ENCODE measurements around the gene SHC1.
"Not testable (repeated sequence)": the region's sequence is repeated elsewhere in the genome, so short reads cannot be mapped to it uniquely, and the experiment has no call there.

DNA sequence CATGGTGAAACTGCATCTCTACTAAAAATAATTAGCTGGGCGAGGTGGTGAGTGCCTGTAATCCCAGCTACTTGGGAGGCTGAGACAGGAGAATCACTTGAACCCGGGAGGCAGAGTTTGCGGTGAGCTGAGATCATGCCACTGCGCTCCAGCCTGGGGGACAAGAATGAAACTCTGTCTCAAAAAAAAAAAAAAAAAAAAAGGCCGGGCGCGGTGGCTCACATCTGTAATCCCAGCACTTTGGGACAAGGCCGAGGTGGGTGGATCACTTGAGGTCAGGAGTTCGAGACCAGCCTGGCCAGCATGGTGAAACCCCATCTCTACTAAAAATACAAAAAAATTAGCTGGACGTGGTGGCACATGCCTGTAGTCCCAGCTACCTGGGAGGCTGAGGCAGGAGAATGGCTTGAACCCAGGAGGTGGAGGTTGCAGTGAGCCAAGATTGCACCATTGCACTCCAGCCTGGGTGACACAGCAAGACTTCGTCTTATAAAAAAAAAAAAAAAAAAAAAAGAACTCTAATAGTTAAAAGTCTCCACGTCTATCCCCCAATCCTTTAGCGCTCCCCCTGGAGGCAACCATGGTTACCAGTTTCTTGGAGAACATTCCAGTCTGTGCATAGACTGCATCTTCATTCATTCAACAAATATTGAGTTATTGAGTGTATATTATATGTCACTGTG is 24.9 kb upstream of the SHC1 start:
- TF ChIP-seq, protein P1, sequence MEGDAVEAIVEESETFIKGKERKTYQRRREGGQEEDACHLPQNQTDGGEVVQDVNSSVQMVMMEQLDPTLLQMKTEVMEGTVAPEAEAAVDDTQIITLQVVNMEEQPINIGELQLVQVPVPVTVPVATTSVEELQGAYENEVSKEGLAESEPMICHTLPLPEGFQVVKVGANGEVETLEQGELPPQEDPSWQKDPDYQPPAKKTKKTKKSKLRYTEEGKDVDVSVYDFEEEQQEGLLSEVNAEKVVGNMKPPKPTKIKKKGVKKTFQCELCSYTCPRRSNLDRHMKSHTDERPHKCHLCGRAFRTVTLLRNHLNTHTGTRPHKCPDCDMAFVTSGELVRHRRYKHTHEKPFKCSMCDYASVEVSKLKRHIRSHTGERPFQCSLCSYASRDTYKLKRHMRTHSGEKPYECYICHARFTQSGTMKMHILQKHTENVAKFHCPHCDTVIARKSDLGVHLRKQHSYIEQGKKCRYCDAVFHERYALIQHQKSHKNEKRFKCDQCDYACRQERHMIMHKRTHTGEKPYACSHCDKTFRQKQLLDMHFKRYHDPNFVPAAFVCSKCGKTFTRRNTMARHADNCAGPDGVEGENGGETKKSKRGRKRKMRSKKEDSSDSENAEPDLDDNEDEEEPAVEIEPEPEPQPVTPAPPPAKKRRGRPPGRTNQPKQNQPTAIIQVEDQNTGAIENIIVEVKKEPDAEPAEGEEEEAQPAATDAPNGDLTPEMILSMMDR (IDR thresholded peaks at IDR 0.05), result peak; percentile 20 to 40 (median 32)
- not testable (repeated sequence) for TF ChIP-seq POLR2A (IDR thresholded peaks at IDR 0.05)

All from right lobe of liver (tissue), 4 donors.